ENCODE data around the gene STXBP4.

- TF ChIP-seq CTCF (IDR thresholded peaks at IDR 0.05) (no peak), POLR2A (IDR thresholded peaks at IDR 0.05) (no peak)
Measured at GRCh38 chr17:55149485-55149884, 180.9 kb downstream of the STXBP4 start.
